Activated naive CD4-positive, alpha-beta T cell treated with anti-CD3 and anti-CD28 coated beads, Interleukin-2, amount 50 U/mL, for 24 hours (primary cell): Measurements from ENCODE around the gene WFDC13.
"Not testable (repeated sequence)": the region's sequence is repeated elsewhere in the genome, so short reads cannot be mapped to it uniquely, and the experiment has no call there.

Source experiments
- H3K27ac Mint-ChIP-seq: one replicate; pipeline ENCODE4 v1.8.0; 2021; ENCODE audit warnings: mild to moderate bottlenecking, mixed read lengths
- H3K27me3 Mint-ChIP-seq: one replicate; pipeline ENCODE4 v1.8.0; 2021; ENCODE audit warnings: mixed read lengths
- H3K36me3 Mint-ChIP-seq: one replicate; pipeline ENCODE4 v1.8.0; 2021; ENCODE audit warnings: mixed read lengths
- H3K4me1 Mint-ChIP-seq: one replicate; pipeline ENCODE4 v1.8.0; 2021; ENCODE audit warnings: mixed read lengths
- H3K4me3 Mint-ChIP-seq: one replicate; pipeline ENCODE4 v1.8.0; 2021; ENCODE audit warnings: mild to moderate bottlenecking, mixed read lengths
- H3K9me3 Mint-ChIP-seq: one replicate; pipeline ENCODE4 v1.8.0; 2021; ENCODE audit warnings: mixed read lengths

The WFDC13 gene

GRCh38 chr20:45701873-45702272, at the start of gene WFDC13:
Gene WFDC13, plus strand, starts transcription at chr20:45702038. Its CDS starts 86 bp downstream, at chr20:45702124.
- Mint-ChIP-seq H3K4me3 (no peak within 1 kb of the TSS), H3K4me1 (no peaks in the 10 kb centered on the region), H3K27ac (no peak within 1 kb of the TSS), H3K36me3 (no peaks in the 10 kb centered on the region), H3K27me3 (peaks cover 13% of the 10 kb centered on the region), H3K9me3 (no peaks in the 10 kb centered on the region)

GRCh38 chr20:45657038-45657437, 44.8 kb upstream of the WFDC13 start:
- not testable (repeated sequence) for H3K27me3 Mint-ChIP-seq, H3K27ac Mint-ChIP-seq, H3K36me3 Mint-ChIP-seq, H3K4me1 Mint-ChIP-seq, H3K9me3 Mint-ChIP-seq, H3K4me3 Mint-ChIP-seq

GRCh38 chr20:45670139-45670538, 31.7 kb upstream of the WFDC13 start, which contains the start of gene WFDC11:
Gene WFDC11, minus strand, starts transcription at chr20:45670239. Its CDS starts 19,639 bp downstream, at chr20:45650600.
- Mint-ChIP-seq H3K27ac (no peak within 1 kb of the TSS), H3K4me1 (no peaks in the 10 kb centered on the region), H3K36me3 (no peaks in the 10 kb centered on the region), H3K27me3 (peaks cover 20% of the 10 kb centered on the region), H3K4me3 (no peak within 1 kb of the TSS), H3K9me3 (no peaks in the 10 kb centered on the region)

GRCh38 chr20:45672765-45673164, 29.1 kb upstream of the WFDC13 start:
- Mint-ChIP-seq H3K27ac (no peak overlapping the region), H3K36me3 (no peaks in the 10 kb centered on the region), H3K4me1 (no peaks in the 10 kb centered on the region), H3K4me3 (no peak overlapping the region), H3K27me3 (peaks cover 23% of the 10 kb centered on the region), H3K9me3 (peaks cover 4% of the 10 kb centered on the region)

- no peak overlapping the region for H3K27ac Mint-ChIP-seq
- no peaks in the 10 kb centered on the region for H3K36me3 Mint-ChIP-seq
- no peaks in the 10 kb centered on the region for H3K4me1 Mint-ChIP-seq
- H3K4me3 Mint-ChIP-seq: no peak overlapping the region
- H3K27me3 Mint-ChIP-seq: peaks cover 13% of the 10 kb centered on the region
- H3K9me3 Mint-ChIP-seq: peaks cover 18% of the 10 kb centered on the region
Measured at GRCh38 chr20:45679650-45680049, 22.2 kb upstream of the WFDC13 start.

GRCh38 chr20:45685896-45686295, 15.9 kb upstream of the WFDC13 start:
- Mint-ChIP-seq H3K9me3 (no peaks in the 10 kb centered on the region), H3K27me3 (peaks cover 8% of the 10 kb centered on the region), H3K4me3 (no peak overlapping the region), H3K36me3 (no peaks in the 10 kb centered on the region), H3K27ac (no peak overlapping the region), H3K4me1 (no peaks in the 10 kb centered on the region)

GRCh38 chr20:45693346-45693745, 8.5 kb upstream of the WFDC13 start:
- not testable (repeated sequence) for H3K4me1 Mint-ChIP-seq, H3K36me3 Mint-ChIP-seq, H3K9me3 Mint-ChIP-seq, H3K4me3 Mint-ChIP-seq, H3K27ac Mint-ChIP-seq
- peaks cover 21% of the 10 kb centered on the region for H3K27me3 Mint-ChIP-seq

- Mint-ChIP-seq H3K4me3 (no peak overlapping the region), H3K9me3 (no peaks in the 10 kb centered on the region), H3K27me3 (peaks cover 20% of the 10 kb centered on the region), H3K27ac (no peak overlapping the region), H3K36me3 (no peaks in the 10 kb centered on the region), H3K4me1 (no peaks in the 10 kb centered on the region)
Measured at GRCh38 chr20:45695496-45695895, 6.3 kb upstream of the WFDC13 start.

- H3K4me1 Mint-ChIP-seq: no peaks in the 10 kb centered on the region
- peaks cover 17% of the 10 kb centered on the region for H3K27me3 Mint-ChIP-seq
- H3K27ac Mint-ChIP-seq: no peak overlapping the region
- H3K9me3 Mint-ChIP-seq: no peaks in the 10 kb centered on the region
- H3K4me3 Mint-ChIP-seq: no peak overlapping the region
- H3K36me3 Mint-ChIP-seq: no peaks in the 10 kb centered on the region
Measured at GRCh38 chr20:45701104-45701503, 734 bp upstream of the WFDC13 start.

GRCh38 chr20:45704969-45705637, 3.3 kb downstream of the WFDC13 start, which contains the start of gene WFDC10B:
Gene WFDC10B, minus strand, starts transcription at chr20:45705019. Its CDS starts 19,027 bp downstream, at chr20:45685992.
- H3K27me3 Mint-ChIP-seq: peaks cover 22% of the 10 kb centered on the region
- H3K4me1 Mint-ChIP-seq: no peaks in the 10 kb centered on the region
- H3K36me3 Mint-ChIP-seq: no peaks in the 10 kb centered on the region
- H3K27ac Mint-ChIP-seq: no peak within 1 kb of the TSS
- no peak within 1 kb of the TSS for H3K4me3 Mint-ChIP-seq
- no peaks in the 10 kb centered on the region for H3K9me3 Mint-ChIP-seq

- H3K36me3 Mint-ChIP-seq, H3K9me3 Mint-ChIP-seq, H3K27ac Mint-ChIP-seq, H3K4me1 Mint-ChIP-seq, H3K4me3 Mint-ChIP-seq: not testable (repeated sequence)
- H3K27me3 Mint-ChIP-seq: peaks cover 24% of the 10 kb centered on the region
Measured at GRCh38 chr20:45716141-45716688, 14.4 kb downstream of the WFDC13 start.

- H3K27ac Mint-ChIP-seq: no peak within 1 kb of the TSS
- H3K27me3 Mint-ChIP-seq: peaks cover 26% of the 10 kb centered on the region
- H3K36me3 Mint-ChIP-seq: no peaks in the 10 kb centered on the region
- no peak within 1 kb of the TSS for H3K4me3 Mint-ChIP-seq
- H3K9me3 Mint-ChIP-seq: peaks cover 3% of the 10 kb centered on the region
- no peaks in the 10 kb centered on the region for H3K4me1 Mint-ChIP-seq
Measured at GRCh38 chr20:45722047-45722446, 20.2 kb downstream of the WFDC13 start, which contains the start of gene SPINT4. Gene SPINT4, plus strand, starts transcription at chr20:45722347. Its CDS starts 21 bp downstream, at chr20:45722368.

- Mint-ChIP-seq H3K4me3 (no peak overlapping the region), H3K4me1 (no peaks in the 10 kb centered on the region), H3K27me3 (peaks cover 16% of the 10 kb centered on the region), H3K27ac (no peak overlapping the region), H3K36me3 (no peaks in the 10 kb centered on the region), H3K9me3 (no peaks in the 10 kb centered on the region)
Measured at GRCh38 chr20:45725134-45725533, 23.3 kb downstream of the WFDC13 start.

GRCh38 chr20:45727044-45727443, 25.2 kb downstream of the WFDC13 start:
- Mint-ChIP-seq H3K27me3 (peaks cover 21% of the 10 kb centered on the region), H3K4me1 (no peaks in the 10 kb centered on the region), H3K27ac (no peak overlapping the region), H3K36me3 (peaks cover 3% of the 10 kb centered on the region), H3K9me3 (peaks cover 10% of the 10 kb centered on the region), H3K4me3 (no peak overlapping the region)

- Mint-ChIP-seq H3K36me3 (peaks cover 7% of the 10 kb centered on the region), H3K27ac (no peak overlapping the region), H3K27me3 (peaks cover 21% of the 10 kb centered on the region), H3K4me3 (no peak overlapping the region), H3K9me3 (peaks cover 16% of the 10 kb centered on the region), H3K4me1 (no peaks in the 10 kb centered on the region)
Measured at GRCh38 chr20:45732199-45732598, 30.4 kb downstream of the WFDC13 start.

GRCh38 chr20:45735552-45735951, 33.7 kb downstream of the WFDC13 start:
- H3K4me3 Mint-ChIP-seq: no peak overlapping the region
- H3K4me1 Mint-ChIP-seq: no peaks in the 10 kb centered on the region
- H3K9me3 Mint-ChIP-seq: peaks cover 16% of the 10 kb centered on the region
- no peak overlapping the region for H3K27ac Mint-ChIP-seq
- H3K36me3 Mint-ChIP-seq: peaks cover 7% of the 10 kb centered on the region
- H3K27me3 Mint-ChIP-seq: peaks cover 21% of the 10 kb centered on the region
